HepG2 (cell line): ENCODE data around the gene CHRNB1. TPM values are rescaled to one million over a fixed set of nuclear protein-coding genes. Genes with fewer than 3 reads are reported as not detected.

ENCODE experiments used
- BORCS8-MEF2B ChIP-seq: sonication (generic); formaldehyde crosslinking; IDR thresholded peaks from 2 replicates; pipeline ENCODE4 v1.8.0; 2022; ENCODE audit warnings: mild to moderate bottlenecking, missing genetic modification reagents
- DMAP1 ChIP-seq: IDR thresholded peaks from 2 replicates; pipeline ENCODE4 v1.6.1; 2016
- GZF1 ChIP-seq: sonication (generic); formaldehyde crosslinking; IDR thresholded peaks from 2 replicates; pipeline ENCODE4 v1.5.1; 2020; ENCODE audit warnings: mild to moderate bottlenecking, missing genetic modification reagents
- KLF12 ChIP-seq: sonication (generic); formaldehyde crosslinking; IDR thresholded peaks from 2 replicates; pipeline ENCODE4 v1.4.0; 2020; ENCODE audit warnings: missing genetic modification reagents, borderline replicate concordance
- MEF2D ChIP-seq: sonication (generic); formaldehyde crosslinking; IDR thresholded peaks from 2 replicates; pipeline ENCODE4 v1.5.1; 2020; ENCODE audit warnings: mild to moderate bottlenecking, missing genetic modification reagents
- MYC ChIP-seq: sonication (generic); formaldehyde crosslinking; IDR thresholded peaks from 2 replicates; pipeline ENCODE4 v1.9.0; 2021; ENCODE audit warnings: missing genetic modification reagents, borderline replicate concordance
- NCOR1 ChIP-seq: fragments of 200-600 bp; sonication (generic); IDR thresholded peaks from 2 replicates; pipeline ENCODE4 v1.7.0; 2017; ENCODE audit warnings: antibody characterized with exemption, low read length, borderline replicate concordance
- NFE2L2 ChIP-seq: fragments of 150-350 bp; IDR thresholded peaks from 2 replicates; pipeline ENCODE4 v1.6.1; 2014; ENCODE audit warnings: low read length
- RFX5 ChIP-seq: IDR thresholded peaks from 2 replicates; pipeline ENCODE4 v1.6.1; 2011; ENCODE audit warnings: low read depth, low read length, improper control_type of control experiment
- SALL2 ChIP-seq: sonication (generic); formaldehyde crosslinking; IDR thresholded peaks from 2 replicates; pipeline ENCODE4 v1.8.1; 2023; ENCODE audit warnings: mild to moderate bottlenecking, missing genetic modification reagents, inconsistent platforms
- SMARCE1 ChIP-seq: fragments of 450-650 bp; IDR thresholded peaks from 2 replicates; pipeline ENCODE4 v1.6.1; 2017; ENCODE audit warnings: borderline replicate concordance
- SOX6 ChIP-seq, 2 experiments: fragments of 450-650 bp in 1 of 2; sonication (generic) in 1 of 2; formaldehyde crosslinking in 1 of 2; IDR thresholded peaks; 2 replicates each; pipeline versions ENCODE4 v1.4.0 to v1.6.1; 2017 to 2020; ENCODE audit warnings: antibody characterized with exemption in 1 of 2, mild to moderate bottlenecking in 1 of 2, missing genetic modification reagents in 1 of 2
- TOPORS ChIP-seq: sonication (generic); formaldehyde crosslinking; IDR thresholded peaks from 2 replicates; pipeline ENCODE4 v1.8.0; 2023; ENCODE audit warnings: mild to moderate bottlenecking, missing genetic modification reagents
- TRIM24 ChIP-seq: sonication (generic); formaldehyde crosslinking; IDR thresholded peaks from 2 replicates; pipeline ENCODE4 v1.8.0; 2022; ENCODE audit warnings: mild to moderate bottlenecking, missing genetic modification reagents
- YEATS2 ChIP-seq: sonication (generic); formaldehyde crosslinking; IDR thresholded peaks from 2 replicates; pipeline ENCODE4 v1.4.0; 2020; ENCODE audit warnings: missing genetic modification reagents, borderline replicate concordance
- ZNF10 ChIP-seq: sonication (generic); formaldehyde crosslinking; IDR thresholded peaks from 2 replicates; pipeline ENCODE4 v1.4.0; 2020; ENCODE audit warnings: mild to moderate bottlenecking, low read depth, missing genetic modification reagents, borderline replicate concordance
- ZNF121 ChIP-seq: sonication (generic); formaldehyde crosslinking; IDR thresholded peaks from 2 replicates; pipeline ENCODE4 v1.5.0; 2020; ENCODE audit warnings: mild to moderate bottlenecking, missing genetic modification reagents
- ZNF282 ChIP-seq: fragments of 450-650 bp; IDR thresholded peaks from 2 replicates; pipeline ENCODE4 v1.6.1; 2018; ENCODE audit not compliant: partially characterized antibody
- ZNF326 ChIP-seq: sonication (generic); formaldehyde crosslinking; IDR thresholded peaks from 2 replicates; pipeline ENCODE4 v1.4.0; 2020; ENCODE audit warnings: missing genetic modification reagents, borderline replicate concordance
- ZNF468 ChIP-seq: sonication (generic); formaldehyde crosslinking; IDR thresholded peaks from 2 replicates; pipeline ENCODE4 v1.8.0; 2022; ENCODE audit warnings: mild to moderate bottlenecking, moderate library complexity, missing genetic modification reagents
- ZNF589 ChIP-seq: sonication (generic); formaldehyde crosslinking; conservative IDR thresholded peaks from 2 replicates; pipeline ENCODE4 v1.8.0; 2022; ENCODE audit warnings: mild to moderate bottlenecking, moderate library complexity, missing genetic modification reagents
- ZNF619 ChIP-seq: sonication (generic); formaldehyde crosslinking; IDR thresholded peaks from 2 replicates; pipeline ENCODE4 v1.4.0; 2020; ENCODE audit warnings: mild to moderate bottlenecking, missing genetic modification reagents
- polyA plus RNA-seq, 8 experiments: library from polyadenylated mRNA; depleted of rRNA in 3 of 8; stranded (reverse) in 7 of 8; unstranded in 1 of 8; fragments of >200 nt; fragmentation: Illumina TruSeq in 4 of 8; extraction: Trizol in 4 of 8; gene quantifications; 2 replicates each; pipeline versions ENCODE4 v1.2.1 to v1.2.3, GENCODE V29; 2011 to 2016; ENCODE audit warnings: low read depth in 4 of 8, missing spikeins in 1 of 8, mixed read lengths in 1 of 8; ENCODE audit not compliant: insufficient read depth in 1 of 8
- total RNA-seq, 5 experiments: library from RNA; depleted of rRNA; stranded (reverse); fragments of >200 nt; fragmentation: Illumina TruSeq; extraction: Trizol; gene quantifications; 2 replicates each; pipeline ENCODE4 v1.2.3, GENCODE V29; 2016; ENCODE audit warnings: low read depth in 1 of 5
- TF ChIP-seq, protein P1 (sequence below): IDR thresholded peaks from 2 replicates; pipeline ENCODE4 v1.6.1; 2016; ENCODE audit warnings: missing compliant biosample characterization, missing genetic modification reagents, borderline replicate concordance
- TF ChIP-seq, protein P2 (sequence below): sonication (generic); formaldehyde crosslinking; IDR thresholded peaks from 2 replicates; pipeline ENCODE4 v1.5.0; 2020; ENCODE audit warnings: mild to moderate bottlenecking, missing genetic modification reagents, borderline replicate concordance
- TF ChIP-seq, protein P3 (sequence below): sonication (generic); formaldehyde crosslinking; IDR thresholded peaks from 2 replicates; pipeline ENCODE4 v1.4.0; 2020; ENCODE audit warnings: missing genetic modification reagents, borderline replicate concordance

Gene CHRNB1
- total and polyA plus RNA-seq, 2 of the 13 experiments (the other 11 are each of a cell fraction or from before 2014, with no cell fraction given), result 5.4 to 33.7 TPM

DNA sequence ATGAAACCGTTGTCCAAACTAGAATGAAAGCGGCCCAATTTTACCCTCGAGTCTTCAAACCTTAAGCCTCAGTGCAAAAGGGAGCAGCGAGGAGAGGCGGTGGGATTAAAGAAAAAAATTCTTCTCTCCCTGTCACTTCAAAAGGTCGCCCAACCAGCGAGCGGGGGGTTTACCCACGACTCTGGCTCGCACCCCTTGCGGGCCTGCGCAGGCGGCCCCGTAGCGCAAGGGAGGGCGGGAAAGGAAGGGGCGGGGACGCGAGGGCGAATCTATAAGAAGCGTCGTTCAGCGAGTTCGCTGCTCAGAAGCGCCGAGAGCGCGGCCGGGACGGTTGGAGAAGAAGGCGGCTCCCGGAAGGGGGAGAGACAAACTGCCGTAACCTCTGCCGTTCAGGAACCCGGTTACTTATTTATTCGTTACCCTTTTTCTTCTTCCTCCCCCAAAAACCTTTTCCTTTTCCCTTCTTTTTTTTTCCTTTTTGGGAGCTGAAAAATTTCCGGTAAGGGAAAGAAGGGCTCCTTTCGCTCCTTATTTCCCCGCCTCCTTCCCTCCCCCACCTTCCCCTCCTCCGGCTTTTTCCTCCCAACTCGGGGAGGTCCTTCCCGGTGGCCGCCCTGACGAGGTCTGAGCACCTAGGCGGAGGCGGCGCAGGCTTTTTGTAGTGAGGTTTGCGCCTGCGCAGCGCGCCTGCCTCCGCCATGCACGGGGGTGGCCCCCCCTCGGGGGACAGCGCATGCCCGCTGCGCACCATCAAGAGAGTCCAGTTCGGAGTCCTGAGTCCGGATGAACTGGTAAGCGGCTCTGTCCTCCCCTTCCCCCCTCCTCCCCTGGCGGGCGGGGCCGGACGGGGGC is 39.4 kb downstream of the CHRNB1 start, which contains the start of gene POLR2A (continued):
- TF ChIP-seq SMARCE1, result no peak
- TF ChIP-seq TOPORS (CRISPR knock-in tag), result peak; percentile 37; the same call in 1 of the 2 replicates
- peak; percentile 62; the same call in 1 of the 2 replicates for TF ChIP-seq DMAP1 (CRISPR knock-in tag)
- peak; percentile 93; the same call in 1 of the 2 replicates for TF ChIP-seq KLF12
- TF ChIP-seq YEATS2 (CRISPR knock-in tag), result peak; percentile 72; the same call in 1 of the 2 replicates
- TF ChIP-seq, protein P1, sequence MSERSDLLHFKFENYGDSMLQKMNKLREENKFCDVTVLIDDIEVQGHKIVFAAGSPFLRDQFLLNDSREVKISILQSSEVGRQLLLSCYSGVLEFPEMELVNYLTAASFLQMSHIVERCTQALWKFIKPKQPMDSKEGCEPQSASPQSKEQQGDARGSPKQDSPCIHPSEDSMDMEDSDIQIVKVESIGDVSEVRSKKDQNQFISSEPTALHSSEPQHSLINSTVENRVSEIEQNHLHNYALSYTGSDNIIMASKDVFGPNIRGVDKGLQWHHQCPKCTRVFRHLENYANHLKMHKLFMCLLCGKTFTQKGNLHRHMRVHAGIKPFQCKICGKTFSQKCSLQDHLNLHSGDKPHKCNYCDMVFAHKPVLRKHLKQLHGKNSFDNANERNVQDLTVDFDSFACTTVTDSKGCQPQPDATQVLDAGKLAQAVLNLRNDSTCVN (CRISPR knock-in tag), result no peak
- TF ChIP-seq, protein P2, sequence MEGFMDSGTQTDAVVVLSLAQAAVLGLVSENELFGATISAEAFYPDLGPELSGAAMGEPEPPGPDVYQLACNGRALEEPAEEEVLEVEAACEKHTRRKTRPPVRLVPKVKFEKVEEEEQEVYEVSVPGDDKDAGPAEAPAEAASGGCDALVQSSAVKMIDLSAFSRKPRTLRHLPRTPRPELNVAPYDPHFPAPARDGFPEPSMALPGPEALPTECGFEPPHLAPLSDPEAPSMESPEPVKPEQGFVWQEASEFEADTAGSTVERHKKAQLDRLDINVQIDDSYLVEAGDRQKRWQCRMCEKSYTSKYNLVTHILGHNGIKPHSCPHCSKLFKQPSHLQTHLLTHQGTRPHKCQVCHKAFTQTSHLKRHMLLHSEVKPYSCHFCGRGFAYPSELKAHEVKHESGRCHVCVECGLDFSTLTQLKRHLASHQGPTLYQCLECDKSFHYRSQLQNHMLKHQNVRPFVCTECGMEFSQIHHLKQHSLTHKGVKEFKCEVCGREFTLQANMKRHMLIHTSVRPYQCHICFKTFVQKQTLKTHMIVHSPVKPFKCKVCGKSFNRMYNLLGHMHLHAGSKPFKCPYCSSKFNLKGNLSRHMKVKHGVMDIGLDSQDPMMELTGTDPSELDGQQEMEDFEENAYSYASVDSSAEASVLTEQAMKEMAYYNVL (CRISPR knock-in tag), result no peak
- no peak; the same call in none of the 2 replicates for TF ChIP-seq BORCS8-MEF2B (CRISPR knock-in tag)
- no peak; the same call in 1 of the 2 replicates for TF ChIP-seq ZNF121
- no peak for TF ChIP-seq ZNF10 (CRISPR knock-in tag)
- peak; percentile 71 for TF ChIP-seq MYC (CRISPR knock-in tag)
- no peak; the same call in none of the 2 replicates for TF ChIP-seq ZNF619
- TF ChIP-seq NCOR1, result peak; percentile 60; the same call in 1 of the 2 replicates
- no peak for TF ChIP-seq ZNF282
- no peak for TF ChIP-seq GZF1
- TF ChIP-seq TRIM24, result no peak
- TF ChIP-seq ZNF468 (CRISPR knock-in tag), result no peak
- no peak for TF ChIP-seq NFE2L2
- peak; percentile 45 for TF ChIP-seq MEF2D
- TF ChIP-seq ZNF589 (CRISPR knock-in tag), result 0 out of 2 replicates have a peak, but pooled peaks have one; percentile 28
- no peak for TF ChIP-seq SOX6 (IDR thresholded peaks at IDR 0.05)
- TF ChIP-seq SOX6 (CRISPR knock-in tag; IDR thresholded peaks at IDR 0.05), result peak; percentile 62; the same call in 1 of the 2 replicates
- no peak for TF ChIP-seq ZNF326
- 0 out of 2 replicates have a peak, but pooled peaks have one; percentile 25 for TF ChIP-seq SALL2 (CRISPR knock-in tag)
- TF ChIP-seq RFX5, result peak; percentile 33; the same call in 1 of the 2 replicates
- TF ChIP-seq, protein P3, sequence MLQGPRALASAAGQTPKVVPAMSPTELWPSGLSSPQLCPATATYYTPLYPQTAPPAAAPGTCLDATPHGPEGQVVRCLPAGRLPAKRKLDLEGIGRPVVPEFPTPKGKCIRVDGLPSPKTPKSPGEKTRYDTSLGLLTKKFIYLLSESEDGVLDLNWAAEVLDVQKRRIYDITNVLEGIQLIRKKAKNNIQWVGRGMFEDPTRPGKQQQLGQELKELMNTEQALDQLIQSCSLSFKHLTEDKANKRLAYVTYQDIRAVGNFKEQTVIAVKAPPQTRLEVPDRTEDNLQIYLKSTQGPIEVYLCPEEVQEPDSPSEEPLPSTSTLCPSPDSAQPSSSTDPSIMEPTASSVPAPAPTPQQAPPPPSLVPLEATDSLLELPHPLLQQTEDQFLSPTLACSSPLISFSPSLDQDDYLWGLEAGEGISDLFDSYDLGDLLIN (CRISPR knock-in tag), result peak; percentile 96
